Type B pancreatic cell (in vitro differentiated cells): ENCODE data around the gene AKAP13. TPM values are rescaled to one million over a fixed set of nuclear protein-coding genes. Genes with fewer than 3 reads are reported as not detected.

ENCODE experiments used
- DNase-seq: peaks from one replicate; pipeline ENCODE4 v3.0.0; 2021; ENCODE audit warnings: mixed read lengths; ENCODE audit not compliant: unreplicated experiment; ENCODE audit errors: extremely low spot score
- H3K27ac Mint-ChIP-seq: 2 replicates; pipeline ENCODE4 v1.8.0; 2021; ENCODE audit warnings: mild to moderate bottlenecking, mixed read lengths
- H3K27me3 Mint-ChIP-seq: 2 replicates; pipeline ENCODE4 v1.8.0; 2021; ENCODE audit warnings: mixed read lengths
- H3K36me3 Mint-ChIP-seq: 2 replicates; pipeline ENCODE4 v1.8.0; 2021; ENCODE audit warnings: mixed read lengths
- H3K4me1 Mint-ChIP-seq: one replicate; pipeline ENCODE4 v1.8.0; 2021; ENCODE audit warnings: mixed read lengths; ENCODE audit not compliant: unreplicated experiment
- H3K4me3 Mint-ChIP-seq: 2 replicates; pipeline ENCODE4 v1.8.0; 2021; ENCODE audit warnings: mild to moderate bottlenecking, mixed read lengths
- H3K9me3 Mint-ChIP-seq: 2 replicates; pipeline ENCODE4 v1.8.0; 2021; ENCODE audit warnings: mixed read lengths
- CTCF ChIP-seq: fragments of 200-600 bp; sonication (generic); conservative IDR thresholded peaks from 2 replicates; pipeline ENCODE4 v1.5.0; 2021; ENCODE audit warnings: antibody characterized with exemption, mild to moderate bottlenecking
- total RNA-seq: library from RNA; stranded (reverse); gene quantifications from 2 replicates; pipeline ENCODE4 v1.2.1, GENCODE V29; 2021; ENCODE audit warnings: low replicate concordance

The AKAP13 gene
- total RNA-seq, 1 donor from 2014 or later = 75.7 TPM

GRCh38 chr15:85494048-85494777, 113.8 kb downstream of the AKAP13 start:
- Mint-ChIP-seq H3K27me3 (no peaks in the 10 kb centered on the region), H3K9me3 (no peaks in the 10 kb centered on the region), H3K27ac (peak overlapping the region; percentile 44), H3K4me1 (peaks cover 58% of the 10 kb centered on the region), H3K36me3 (peaks cover 5% of the 10 kb centered on the region), H3K4me3 (peak overlapping the region; percentile 30)
- no peak for DNase-seq
- TF ChIP-seq CTCF = no peak

DNA sequence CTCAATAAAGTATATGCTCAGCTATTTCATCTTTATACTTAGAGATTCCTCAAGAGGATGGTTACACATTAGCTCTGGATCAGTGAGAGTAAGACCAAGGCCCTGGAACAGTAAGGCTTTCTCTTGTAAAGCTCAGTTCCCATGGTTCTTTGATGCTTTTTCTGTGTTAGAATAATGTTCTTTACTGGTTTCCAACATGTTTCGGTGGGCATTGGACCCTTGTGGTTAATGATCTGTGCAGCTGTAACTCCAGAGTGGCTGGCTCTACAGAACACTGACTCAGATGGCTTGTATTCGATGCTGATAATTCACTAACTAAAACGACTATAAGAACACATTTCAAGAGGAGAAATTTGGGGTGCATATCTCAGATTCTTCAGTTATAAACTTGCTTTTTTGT, 114.7 kb downstream of the AKAP13 start:
- TF ChIP-seq CTCF = no peak
- H3K9me3 Mint-ChIP-seq = no peaks in the 10 kb centered on the region
- DNase-seq = no peak
- H3K4me1 Mint-ChIP-seq = peaks cover 63% of the 10 kb centered on the region
- H3K27me3 Mint-ChIP-seq = no peaks in the 10 kb centered on the region
- H3K4me3 Mint-ChIP-seq = no peak overlapping the region
- H3K27ac Mint-ChIP-seq = peak overlapping the region; percentile 14
- peaks cover 1% of the 10 kb centered on the region for H3K36me3 Mint-ChIP-seq

GRCh38 chr15:85495544-85495943, 115.1 kb downstream of the AKAP13 start:
- no peak overlapping the region for H3K4me3 Mint-ChIP-seq
- H3K4me1 Mint-ChIP-seq = peaks cover 66% of the 10 kb centered on the region
- no peak for DNase-seq
- no peaks in the 10 kb centered on the region for H3K27me3 Mint-ChIP-seq
- no peak for TF ChIP-seq CTCF
- H3K36me3 Mint-ChIP-seq = no peaks in the 10 kb centered on the region
- H3K27ac Mint-ChIP-seq = peak overlapping the region; percentile 14
- H3K9me3 Mint-ChIP-seq = no peaks in the 10 kb centered on the region

DNA sequence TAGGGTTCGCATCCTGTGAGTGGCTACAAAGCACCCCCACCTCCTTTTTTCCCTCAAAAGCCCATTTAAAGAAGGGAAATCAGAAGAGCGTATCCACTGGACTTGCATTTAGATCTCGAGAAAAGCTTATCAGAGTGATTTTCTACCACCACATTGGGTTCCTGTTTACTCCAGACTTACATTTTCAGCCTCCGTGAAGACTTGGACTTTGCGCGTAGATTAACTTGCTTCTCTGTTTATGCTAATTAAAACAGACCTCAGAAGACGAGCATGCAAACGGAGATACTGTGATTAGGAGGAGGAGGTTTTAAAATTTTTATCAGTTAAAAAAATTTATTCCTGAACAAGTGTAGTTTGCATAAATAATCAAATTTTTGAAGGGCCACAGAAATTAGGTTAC, 115.7 kb downstream of the AKAP13 start:
- no peaks in the 10 kb centered on the region for H3K36me3 Mint-ChIP-seq
- H3K27me3 Mint-ChIP-seq = no peaks in the 10 kb centered on the region
- DNase-seq = no peak
- TF ChIP-seq CTCF = no peak
- H3K4me1 Mint-ChIP-seq = peaks cover 70% of the 10 kb centered on the region
- no peak overlapping the region for H3K27ac Mint-ChIP-seq
- H3K4me3 Mint-ChIP-seq = no peak overlapping the region
- no peaks in the 10 kb centered on the region for H3K9me3 Mint-ChIP-seq

GRCh38 chr15:85496551-85497171, 116.3 kb downstream of the AKAP13 start:
- Mint-ChIP-seq H3K27ac (no peak overlapping the region), H3K27me3 (no peaks in the 10 kb centered on the region), H3K9me3 (no peaks in the 10 kb centered on the region), H3K4me1 (peaks cover 74% of the 10 kb centered on the region), H3K4me3 (no peak overlapping the region), H3K36me3 (no peaks in the 10 kb centered on the region)
- no peak for DNase-seq
- no peak for TF ChIP-seq CTCF
